Measurements from ENCODE around the gene CMTM7.
"Not testable (repeated sequence)": the region's sequence is repeated elsewhere in the genome, so short reads cannot be mapped to it uniquely, and the experiment has no call there.

Gene CMTM7

GRCh38 chr3:32438596-32439344, 47.1 kb downstream of the CMTM7 start:
- DNase-seq (ENCODE audit: low spot score), result no peak

GRCh38 chr3:32439421-32439820, 47.8 kb downstream of the CMTM7 start:
- DNase-seq (ENCODE audit: low spot score), result not testable (repeated sequence)

GRCh38 chr3:32440611-32441350, 49.1 kb downstream of the CMTM7 start:
- no peak for DNase-seq (ENCODE audit: low spot score)

- no peak for DNase-seq (ENCODE audit: low spot score)
These were observed 51.1 kb downstream of the CMTM7 start for GRCh38 chr3:32442766-32443165.

- DNase-seq (ENCODE audit: low spot score), result no peak
These were observed 51.8 kb downstream of the CMTM7 start for GRCh38 chr3:32443478-32443877.

GRCh38 chr3:32447865-32448400, 56.3 kb downstream of the CMTM7 start:
- DNase-seq (ENCODE audit: low spot score), result no peak

- DNase-seq (ENCODE audit: low spot score), result no peak
These were observed 57.2 kb downstream of the CMTM7 start for GRCh38 chr3:32448686-32449474.

- DNase-seq (ENCODE audit: low spot score), result no peak
These were observed 58.0 kb downstream of the CMTM7 start for GRCh38 chr3:32449691-32450090.

- DNase-seq (ENCODE audit: low spot score), result no peak
These were observed 58.8 kb downstream of the CMTM7 start for GRCh38 chr3:32450426-32450825.

- no peak for DNase-seq (ENCODE audit: low spot score)
These were observed 59.5 kb downstream of the CMTM7 start for GRCh38 chr3:32450992-32451659.

- no peak for DNase-seq (ENCODE audit: low spot score)
These were observed 60.4 kb downstream of the CMTM7 start for GRCh38 chr3:32452009-32452408.

- DNase-seq (ENCODE audit: low spot score), result no peak
These were observed 61.7 kb downstream of the CMTM7 start for GRCh38 chr3:32453346-32453745.

- DNase-seq (ENCODE audit: low spot score), result no peak
These were observed 62.5 kb downstream of the CMTM7 start for GRCh38 chr3:32454111-32454510.

GRCh38 chr3:32454731-32455608, 63.3 kb downstream of the CMTM7 start:
- DNase-seq (ENCODE audit: low spot score), result peak; percentile 63

- DNase-seq (ENCODE audit: low spot score), result peak; percentile 66
These were observed 64.2 kb downstream of the CMTM7 start for GRCh38 chr3:32455609-32456428.

- DNase-seq (ENCODE audit: low spot score), result no peak
These were observed 64.9 kb downstream of the CMTM7 start for GRCh38 chr3:32456429-32457130.

- no peak for DNase-seq (ENCODE audit: low spot score)
These were observed 66.4 kb downstream of the CMTM7 start for GRCh38 chr3:32457971-32458471.

GRCh38 chr3:32459450-32459849, 67.8 kb downstream of the CMTM7 start:
- DNase-seq (ENCODE audit: low spot score), result no peak
